Naive thymus-derived CD4-positive, alpha-beta T cell (primary cell): ENCODE results near the gene SMO. TPM values are rescaled to one million over a fixed set of nuclear protein-coding genes. Genes with fewer than 3 reads are reported as not detected.
A peak's percentile ranks its signal among the peaks of the same experiment; 100 is the strongest.

Experiments used
- ATAC-seq: fragments of 150-1000 bp; cut with Tn5 transposase; 2 replicates; pipeline ENCODE4 v1.10.0; 2021; ENCODE audit warnings: mild to moderate bottlenecking, moderate library complexity
- CTCF ChIA-PET: fragments of 350-600 bp; sonication (Branson Sonifier 250); formaldehyde crosslinking; loops from one replicate; lab custom pipeline; 2021; ENCODE audit warnings: antibody characterized with exemption; lab: Charles Lee
- POLR2A ChIA-PET: fragments of 350-600 bp; sonication (Branson Sonifier 250); formaldehyde crosslinking; loops from one replicate; lab custom pipeline; 2021; ENCODE audit warnings: antibody characterized with exemption, inconsistent platforms; lab: Charles Lee
- DNase-seq, 9 donors: peaks; one replicate each; pipeline versions ENCODE4 v3.0.0 to v3.0.0-alpha.2; 2020 to 2022; ENCODE audit warnings: mixed read lengths in 1 of 9
- H3K27ac ChIP-seq: one replicate; pipeline ENCODE4 v1.7.0; 2013; ENCODE audit warnings: mild to moderate bottlenecking, low read depth, low read length, moderate library complexity
- H3K27me3 ChIP-seq, 2 donors: one replicate each; pipeline ENCODE4 v1.7.0; 2013; ENCODE audit warnings: low read length in 2 of 2, mild to moderate bottlenecking in 2 of 2, moderate library complexity in 2 of 2; ENCODE audit not compliant: control insufficient read depth in 2 of 2, insufficient read depth in 2 of 2
- H3K36me3 ChIP-seq, 3 experiments: 1 replicate in 2 of 3; 2 replicates in 1 of 3; pipeline ENCODE4 v1.7.0; 2013; ENCODE audit warnings: low read length in 3 of 3, mild to moderate bottlenecking in 3 of 3, moderate library complexity in 1 of 3; ENCODE audit not compliant: insufficient read depth in 3 of 3, control insufficient read depth in 2 of 3
- H3K4me1 ChIP-seq, 2 donors: one replicate each; pipeline ENCODE4 v1.7.0; 2013; ENCODE audit warnings: low read length in 2 of 2, mild to moderate bottlenecking in 2 of 2, moderate library complexity in 1 of 2; ENCODE audit not compliant: control insufficient read depth in 2 of 2, insufficient read depth in 2 of 2
- H3K4me3 ChIP-seq: 2 replicates; pipeline ENCODE4 v1.7.0; 2013; ENCODE audit warnings: mild to moderate bottlenecking, low read length
- H3K9me3 ChIP-seq, 3 experiments: 1 replicate in 2 of 3; 2 replicates in 1 of 3; pipeline ENCODE4 v1.7.0; 2013; ENCODE audit warnings: low read length in 3 of 3; ENCODE audit not compliant: control insufficient read depth in 2 of 3
- H3K27ac Mint-ChIP-seq, 9 donors: one replicate each; pipeline ENCODE4 v1.8.0; 2020 to 2022; ENCODE audit warnings: mixed read lengths in 9 of 9, mild to moderate bottlenecking in 8 of 9, moderate library complexity in 5 of 9, inconsistent platforms in 2 of 9
- H3K27me3 Mint-ChIP-seq, 5 donors: one replicate each; pipeline ENCODE4 v1.8.0; 2021 to 2022; ENCODE audit warnings: mixed read lengths in 5 of 5, mild to moderate bottlenecking in 1 of 5
- H3K36me3 Mint-ChIP-seq, 5 donors: one replicate each; pipeline ENCODE4 v1.8.0; 2020 to 2022; ENCODE audit warnings: mixed read lengths in 5 of 5, mild to moderate bottlenecking in 3 of 5, inconsistent platforms in 1 of 5
- H3K4me1 Mint-ChIP-seq, 7 donors: one replicate each; pipeline ENCODE4 v1.8.0; 2020 to 2022; ENCODE audit warnings: mixed read lengths in 7 of 7, mild to moderate bottlenecking in 3 of 7, inconsistent platforms in 1 of 7
- H3K4me3 Mint-ChIP-seq, 10 donors: one replicate each; pipeline ENCODE4 v1.8.0; 2020 to 2022; ENCODE audit warnings: mild to moderate bottlenecking in 10 of 10, mixed read lengths in 10 of 10, moderate library complexity in 6 of 10, inconsistent platforms in 2 of 10
- H3K9me3 Mint-ChIP-seq, 11 donors: one replicate each; pipeline ENCODE4 v1.8.0; 2020 to 2022; ENCODE audit warnings: mixed read lengths in 11 of 11, mild to moderate bottlenecking in 4 of 11, inconsistent platforms in 1 of 11, moderate library complexity in 1 of 11
- intact Hi-C, 2 donors: fragments of 100-400 bp; cut with micrococcal nuclease; formaldehyde crosslinking; loops; one replicate each; pipeline ENCODE4 v1.15.1; 2023
- polyA plus RNA-seq, 2 donors: library from polyadenylated mRNA; unstranded; fragments of 300-500 nt; fragmentation: Illumina TruSeq; gene quantifications; one replicate each; pipeline ENCODE4 v1.2.3, GENCODE V29; 2021
- total RNA-seq, 6 experiments: library from RNA in 5 of 6; stranded (reverse) in 5 of 6; gene quantifications; 1 replicate in 5 of 6; 2 replicates in 1 of 6; pipeline ENCODE4 v1.2.3 and lab custom pipeline; 2021 to 2026

The SMO gene
- total and polyA plus RNA-seq, 7 experiments from 2014 or later = 0.11 to 0.22 TPM; not detected in 5

GRCh38 chr7:129161524-129162225, 26.8 kb upstream of the SMO start:
- Mint-ChIP-seq H3K4me1 (peaks cover 0 to 5% (median 0%) of the 10 kb centered on the region in 7 donors), H3K27ac (no peak overlapping the region), H3K9me3 (no peaks in the 10 kb centered on the region), H3K4me3 (no peak overlapping the region), H3K36me3 (peaks cover 0 to 33% (median 10%) of the 10 kb centered on the region in 5 donors), H3K27me3 (peaks cover 0 to 9% (median 0%) of the 10 kb centered on the region in 5 donors)
- CTCF ChIA-PET = no interaction called here
- ATAC-seq = no peak
- no peaks in the 10 kb centered on the region for H3K9me3 ChIP-seq
- no peak overlapping the region for H3K4me3 ChIP-seq
- intact Hi-C loops = no loop called here
- no peaks in the 10 kb centered on the region for H3K4me1 ChIP-seq
- POLR2A ChIA-PET = no interaction called here
- peaks cover 0 to 5% (median 0%) of the 10 kb centered on the region in 3 experiments for H3K36me3 ChIP-seq
- no peak overlapping the region for H3K27ac ChIP-seq
- no peaks in the 10 kb centered on the region for H3K27me3 ChIP-seq
- DNase-seq = no peak

GRCh38 chr7:129162732-129163131, 25.7 kb upstream of the SMO start:
- peaks cover 0 to 33% (median 10%) of the 10 kb centered on the region in 5 donors for H3K36me3 Mint-ChIP-seq
- peaks cover 0 to 8% (median 0%) of the 10 kb centered on the region in 5 donors for H3K27me3 Mint-ChIP-seq
- no peak for DNase-seq
- H3K4me3 Mint-ChIP-seq = no peak overlapping the region
- peaks cover 0 to 5% (median 0%) of the 10 kb centered on the region in 7 donors for H3K4me1 Mint-ChIP-seq
- H3K4me1 ChIP-seq = no peaks in the 10 kb centered on the region
- H3K27ac ChIP-seq = no peak overlapping the region
- ATAC-seq = no peak
- no peak overlapping the region for H3K4me3 ChIP-seq
- H3K9me3 Mint-ChIP-seq = no peaks in the 10 kb centered on the region
- POLR2A ChIA-PET = interaction anchor here (0.6 kb wide), 1 partner anchor 1676 kb away, joined by 3 read pairs; no protein-coding TSS in a partner anchor
- no peaks in the 10 kb centered on the region for H3K27me3 ChIP-seq
- H3K36me3 ChIP-seq = peaks cover 0 to 11% (median 0%) of the 10 kb centered on the region in 3 experiments
- H3K9me3 ChIP-seq = no peaks in the 10 kb centered on the region
- CTCF ChIA-PET = interaction anchor here (1.6 kb wide), 1 partner anchor 25 kb away, joined by 5 read pairs; no protein-coding TSS in a partner anchor
- H3K27ac Mint-ChIP-seq = no peak overlapping the region
- intact Hi-C loops = no loop called here

GRCh38 chr7:129163875-129164544, 24.4 kb upstream of the SMO start:
- Mint-ChIP-seq H3K4me1 (peaks cover 0 to 11% (median 6%) of the 10 kb centered on the region in 7 donors), H3K9me3 (no peaks in the 10 kb centered on the region), H3K27me3 (peaks cover 0 to 9% (median 0%) of the 10 kb centered on the region in 5 donors), H3K36me3 (peaks cover 0 to 30% (median 10%) of the 10 kb centered on the region in 5 donors), H3K4me3 (no peak overlapping the region), H3K27ac (no peak overlapping the region)
- no peaks in the 10 kb centered on the region for H3K27me3 ChIP-seq
- H3K9me3 ChIP-seq = no peaks in the 10 kb centered on the region
- peaks cover 0 to 5% of the 10 kb centered on the region in 2 donors for H3K4me1 ChIP-seq
- peaks cover 0 to 11% (median 0%) of the 10 kb centered on the region in 3 experiments for H3K36me3 ChIP-seq
- H3K27ac ChIP-seq = no peak overlapping the region
- POLR2A ChIA-PET = interaction anchor here (0.6 kb wide), 1 partner anchor 21 kb away, joined by 7 read pairs; no protein-coding TSS in a partner anchor
- DNase-seq (peak in 5 of 9 donors; percentile 31 to 42 (median 33)), ATAC-seq (peak; percentile 73)
- CTCF ChIA-PET = interaction anchor here (0.6 to 3.3 kb wide), 21 partner anchors 8 to 988 kb away, joined by 3 to 14 read pairs (median 3); partner anchors contain the start of genes TNPO3 and TSPAN33
- intact Hi-C loops = loop anchor here (1.0 kb wide), 3 partner anchors 46 to 308 kb away; no protein-coding TSS in a partner anchor
- no peak overlapping the region for H3K4me3 ChIP-seq

GRCh38 chr7:129166745-129167144, 21.7 kb upstream of the SMO start:
- intact Hi-C loops = no loop called here
- Mint-ChIP-seq H3K9me3 (no peaks in the 10 kb centered on the region), H3K27me3 (peaks cover 0 to 19% (median 0%) of the 10 kb centered on the region in 5 donors), H3K36me3 (peaks cover 0 to 24% (median 10%) of the 10 kb centered on the region in 5 donors), H3K4me3 (no peak overlapping the region), H3K27ac (no peak overlapping the region), H3K4me1 (peaks cover 0 to 27% (median 14%) of the 10 kb centered on the region in 7 donors)
- no peak for ATAC-seq
- peaks cover 0 to 11% (median 0%) of the 10 kb centered on the region in 3 experiments for H3K36me3 ChIP-seq
- peaks cover 0 to 10% of the 10 kb centered on the region in 2 donors for H3K4me1 ChIP-seq
- no peak overlapping the region for H3K4me3 ChIP-seq
- ChIA-PET POLR2A (no interaction called here), CTCF (interaction anchor here (0.6 to 1.1 kb wide), 3 partner anchors 33 to 303 kb away, joined by 3 to 7 read pairs (median 3); no protein-coding TSS in a partner anchor)
- H3K27ac ChIP-seq = no peak overlapping the region
- no peak for DNase-seq
- H3K27me3 ChIP-seq = no peaks in the 10 kb centered on the region
- no peaks in the 10 kb centered on the region for H3K9me3 ChIP-seq

GRCh38 chr7:129167817-129168216, 20.6 kb upstream of the SMO start:
- H3K27ac Mint-ChIP-seq = no peak overlapping the region
- Histone ChIP-seq H3K4me1 (peaks cover 0 to 10% of the 10 kb centered on the region in 2 donors), H3K27me3 (no peaks in the 10 kb centered on the region), H3K27ac (no peak overlapping the region), H3K9me3 (no peaks in the 10 kb centered on the region), H3K36me3 (peaks cover 0 to 6% (median 0%) of the 10 kb centered on the region in 3 experiments), H3K4me3 (no peak overlapping the region)
- H3K36me3 Mint-ChIP-seq = peaks cover 0 to 22% (median 10%) of the 10 kb centered on the region in 5 donors
- ChIA-PET POLR2A (no interaction called here), CTCF (interaction anchor here (0.6 to 1.0 kb wide), 2 partner anchors 44 to 481 kb away, joined by 3 read pairs; no protein-coding TSS in a partner anchor)
- intact Hi-C loops = loop anchor here in 1 of 2 donors (2.0 kb wide), 1 partner anchor 23 kb away; the partner anchor contains the start of gene TSPAN33
- ATAC-seq (no peak), DNase-seq (no peak)
- H3K4me3 Mint-ChIP-seq = peak overlapping the region; percentile 42 to 84 (median 79)
- H3K4me1 Mint-ChIP-seq = peaks cover 0 to 27% (median 14%) of the 10 kb centered on the region in 7 donors
- no peaks in the 10 kb centered on the region for H3K9me3 Mint-ChIP-seq
- H3K27me3 Mint-ChIP-seq = peaks cover 0 to 25% (median 0%) of the 10 kb centered on the region in 5 donors
